Naive thymus-derived CD8-positive, alpha-beta T cell (primary cell): ENCODE measurements around the gene ZBP1. TPM values are rescaled to one million over a fixed set of nuclear protein-coding genes. Genes with fewer than 3 reads are reported as not detected.

Source experiments
- ATAC-seq, 2 donors: fragments of 150-1000 bp; cut with Tn5 transposase in 1 of 2; sonication (Bioruptor Pico), chemical (Tn5 transposase) in 1 of 2; 1 replicate in 1 of 2; 2 replicates in 1 of 2; pipeline ENCODE4 v1.10.0; 2021; ENCODE audit warnings: mild to moderate bottlenecking in 2 of 2, moderate library complexity in 2 of 2
- POLR2A ChIA-PET: fragments of 350-600 bp; sonication (Branson Sonifier 250); formaldehyde crosslinking; loops from one replicate; lab custom pipeline; 2021; ENCODE audit warnings: antibody characterized with exemption; lab: Charles Lee
- DNase-seq, 10 donors: peaks; one replicate each; pipeline versions ENCODE4 v3.0.0 to v3.0.0-alpha.2; 2020 to 2022
- H3K27ac Mint-ChIP-seq, 10 donors: one replicate each; pipeline ENCODE4 v1.8.0; 2020 to 2022; ENCODE audit warnings: mild to moderate bottlenecking in 10 of 10, mixed read lengths in 10 of 10, moderate library complexity in 4 of 10, inconsistent platforms in 1 of 10
- H3K27me3 Mint-ChIP-seq, 5 donors: one replicate each; pipeline ENCODE4 v1.8.0; 2021 to 2022; ENCODE audit warnings: mixed read lengths in 5 of 5
- H3K36me3 Mint-ChIP-seq, 3 donors: one replicate each; pipeline ENCODE4 v1.8.0; 2020 to 2022; ENCODE audit warnings: mixed read lengths in 3 of 3, mild to moderate bottlenecking in 2 of 3, inconsistent platforms in 1 of 3
- H3K4me1 Mint-ChIP-seq, 4 donors: one replicate each; pipeline ENCODE4 v1.8.0; 2021 to 2022; ENCODE audit warnings: mixed read lengths in 4 of 4
- H3K4me3 Mint-ChIP-seq, 10 donors: one replicate each; pipeline ENCODE4 v1.8.0; 2020 to 2022; ENCODE audit warnings: mild to moderate bottlenecking in 10 of 10, mixed read lengths in 10 of 10, moderate library complexity in 6 of 10, inconsistent platforms in 1 of 10
- H3K9me3 Mint-ChIP-seq, 9 donors: one replicate each; pipeline ENCODE4 v1.8.0; 2020 to 2022; ENCODE audit warnings: mixed read lengths in 9 of 9, mild to moderate bottlenecking in 3 of 9, inconsistent platforms in 1 of 9, moderate library complexity in 1 of 9
- polyA plus RNA-seq, 3 donors: library from polyadenylated mRNA; unstranded; fragments of 300-500 nt; fragmentation: Illumina TruSeq; gene quantifications; one replicate each; pipeline ENCODE4 v1.2.3, GENCODE V29; 2021
- total RNA-seq, 8 experiments: library from RNA in 2 of 8; stranded (reverse) in 2 of 8; gene quantifications; one replicate each; pipeline ENCODE4 v1.2.3 and lab custom pipeline; 2021 to 2026

Gene ZBP1
- total and polyA plus RNA-seq, 5 experiments from 2014 or later = 6.2 to 10.9 (median 10.2) TPM

DNA sequence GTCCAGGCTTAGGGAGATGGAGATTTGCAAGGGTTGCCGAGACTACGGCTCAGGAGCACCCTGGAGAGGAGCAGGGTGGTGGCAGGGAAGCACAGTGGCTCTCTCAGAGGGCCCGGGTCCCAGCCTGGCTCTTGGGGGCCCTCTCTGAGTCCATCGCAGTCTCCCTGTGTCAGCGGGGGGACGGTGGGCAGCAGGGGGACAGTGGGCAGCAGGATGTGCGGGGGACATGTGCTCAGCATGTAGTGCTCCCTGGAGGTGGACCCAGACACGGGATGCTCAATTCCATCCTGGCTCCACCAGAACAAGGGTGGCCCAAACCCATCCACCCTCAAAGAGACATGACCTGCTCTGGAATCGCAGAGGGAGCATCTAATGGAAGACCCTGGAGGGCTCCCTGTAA lies 43.0 kb upstream of the ZBP1 start:
- no peaks in the 10 kb centered on the region for H3K36me3 Mint-ChIP-seq
- POLR2A ChIA-PET = no interaction called here
- ATAC-seq (no peak), DNase-seq (no peak)
- no peak overlapping the region for H3K4me3 Mint-ChIP-seq
- H3K27me3 Mint-ChIP-seq = no peaks in the 10 kb centered on the region
- peaks cover 14 to 39% (median 22%) of the 10 kb centered on the region in 4 donors for H3K4me1 Mint-ChIP-seq
- no peaks in the 10 kb centered on the region for H3K9me3 Mint-ChIP-seq
- H3K27ac Mint-ChIP-seq = peak overlapping the region in 3 of 10 donors; percentile 42 to 84 (median 52)

- Mint-ChIP-seq H3K27ac (peak overlapping the region in 2 of 10 donors; percentile 42 to 52), H3K27me3 (no peaks in the 10 kb centered on the region), H3K4me1 (peaks cover 15 to 39% (median 23%) of the 10 kb centered on the region in 4 donors), H3K4me3 (no peak overlapping the region), H3K36me3 (no peaks in the 10 kb centered on the region), H3K9me3 (no peaks in the 10 kb centered on the region)
- DNase-seq (no peak), ATAC-seq (no peak)
- POLR2A ChIA-PET = no interaction called here
These were observed 42.4 kb upstream of the ZBP1 start for GRCh38 chr20:57662456-57663240.

- no peak overlapping the region for H3K4me3 Mint-ChIP-seq
- H3K27ac Mint-ChIP-seq = peak overlapping the region in 1 of 10 donors; percentile 52
- no peaks in the 10 kb centered on the region for H3K27me3 Mint-ChIP-seq
- DNase-seq (no peak), ATAC-seq (no peak)
- H3K9me3 Mint-ChIP-seq = no peaks in the 10 kb centered on the region
- POLR2A ChIA-PET = interaction anchor here (0.6 kb wide), 1 partner anchor 47 kb away, joined by 4 read pairs; no protein-coding TSS in a partner anchor
- peaks cover 16 to 44% (median 30%) of the 10 kb centered on the region in 4 donors for H3K4me1 Mint-ChIP-seq
- no peaks in the 10 kb centered on the region for H3K36me3 Mint-ChIP-seq
These were observed 41.7 kb upstream of the ZBP1 start for GRCh38 chr20:57661746-57662455.

GRCh38 chr20:57660922-57661745 lies 40.9 kb upstream of the ZBP1 start:
- Mint-ChIP-seq H3K4me3 (peak overlapping the region in 1 of 10 donors; percentile 5), H3K9me3 (no peaks in the 10 kb centered on the region), H3K36me3 (no peaks in the 10 kb centered on the region), H3K27ac (peak overlapping the region in 3 of 10 donors; percentile 22 to 64 (median 56)), H3K4me1 (peaks cover 18 to 51% (median 31%) of the 10 kb centered on the region in 4 donors), H3K27me3 (no peaks in the 10 kb centered on the region)
- ATAC-seq (no peak), DNase-seq (peak in 1 of 10 donors; percentile 13)
- POLR2A ChIA-PET = interaction anchor here (0.6 kb wide), 1 partner anchor 46 kb away, joined by 4 read pairs; no protein-coding TSS in a partner anchor

- DNase-seq (no peak), ATAC-seq (no peak)
- Mint-ChIP-seq H3K27me3 (no peaks in the 10 kb centered on the region), H3K4me1 (peaks cover 18 to 56% (median 32%) of the 10 kb centered on the region in 4 donors), H3K36me3 (no peaks in the 10 kb centered on the region), H3K27ac (peak overlapping the region in 7 of 10 donors; percentile 34 to 74 (median 56)), H3K4me3 (peak overlapping the region in 2 of 10 donors; percentile 2 to 10), H3K9me3 (no peaks in the 10 kb centered on the region)
- POLR2A ChIA-PET = interaction anchor here (2.0 kb wide), 1 partner anchor 31 kb away, joined by 6 read pairs; no protein-coding TSS in a partner anchor
These were observed 40.1 kb upstream of the ZBP1 start for GRCh38 chr20:57660181-57660921.

DNA sequence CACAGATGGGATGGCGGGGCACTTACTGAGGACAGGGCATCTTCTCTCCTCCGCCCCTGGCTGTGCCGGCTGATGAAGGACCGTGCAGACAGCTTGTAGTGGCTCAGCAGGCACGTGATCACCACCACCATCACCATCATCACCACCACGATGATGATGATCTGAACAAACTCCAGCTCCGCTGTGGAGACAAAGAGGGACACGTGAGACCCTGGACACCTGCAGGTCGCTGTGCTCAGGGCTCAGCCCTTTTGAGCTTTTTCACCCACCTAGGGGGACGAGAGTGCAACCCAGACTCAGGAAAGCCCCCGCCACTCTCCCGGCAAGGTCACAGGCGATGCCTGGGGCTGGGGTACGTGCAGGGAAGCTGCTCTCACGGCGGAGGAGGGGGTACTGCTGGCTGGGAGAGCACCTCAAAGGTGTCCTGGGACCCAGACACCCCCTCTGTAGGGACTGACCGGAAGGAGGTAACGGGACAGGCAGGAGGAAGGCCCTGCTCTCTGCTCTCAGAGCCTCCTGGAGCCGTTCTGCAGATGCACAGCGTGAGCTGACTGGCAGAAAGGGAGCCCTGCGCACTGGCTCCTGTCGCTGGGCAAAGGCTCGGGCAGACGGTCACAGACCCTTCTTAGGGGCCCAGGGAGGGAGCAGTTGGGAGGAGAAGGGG lies 39.4 kb upstream of the ZBP1 start:
- no peak for ATAC-seq
- no peaks in the 10 kb centered on the region for H3K36me3 Mint-ChIP-seq
- POLR2A ChIA-PET = interaction anchor here (0.9 to 2.2 kb wide), 5 partner anchors 9 to 50 kb away, joined by 3 to 6 read pairs (median 6); partner anchors contain the start of gene PMEPA1
- H3K4me3 Mint-ChIP-seq = peak overlapping the region in 6 of 10 donors; percentile 28 to 76 (median 56)
- peak overlapping the region in 8 of 10 donors; percentile 35 to 94 (median 80) for H3K27ac Mint-ChIP-seq
- peak in 2 of 10 donors; percentile 15 to 31 for DNase-seq
- no peaks in the 10 kb centered on the region for H3K9me3 Mint-ChIP-seq
- no peaks in the 10 kb centered on the region for H3K27me3 Mint-ChIP-seq
- H3K4me1 Mint-ChIP-seq = peaks cover 24 to 63% (median 38%) of the 10 kb centered on the region in 4 donors

DNA sequence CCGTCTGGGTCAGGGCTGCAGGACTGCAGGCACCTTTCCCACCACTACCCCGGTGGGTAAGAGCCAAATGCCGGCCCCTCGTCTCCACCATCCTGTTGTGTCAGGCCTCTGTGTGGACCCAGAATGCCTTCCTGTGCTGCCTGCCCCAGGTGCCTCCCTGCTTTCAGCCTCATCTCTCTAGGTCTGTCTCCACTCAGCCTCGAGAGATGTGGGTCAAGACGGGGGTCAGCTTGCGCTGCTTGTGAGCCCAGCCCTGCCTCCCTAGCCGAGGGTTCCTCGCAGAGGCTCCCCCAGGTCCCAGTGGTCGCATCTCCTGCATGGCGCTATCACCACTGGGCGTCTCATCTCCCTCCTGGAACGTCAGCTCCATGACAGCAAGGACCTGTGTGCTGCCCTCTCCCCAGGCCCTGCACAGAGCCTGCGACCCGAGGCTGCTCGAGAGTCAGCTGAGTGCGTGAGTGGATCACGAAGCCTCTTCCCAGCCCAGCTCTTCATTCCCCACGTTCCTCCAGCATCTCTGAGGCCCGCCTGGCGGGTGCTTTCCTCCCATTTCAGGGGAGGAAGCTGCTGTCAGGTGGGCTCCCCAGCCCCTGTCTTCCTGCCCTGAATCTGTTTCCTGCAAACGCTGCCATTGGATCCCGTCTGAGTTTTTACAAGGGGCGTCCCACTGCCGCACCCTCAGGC lies 38.7 kb upstream of the ZBP1 start:
- POLR2A ChIA-PET = interaction anchor here (0.9 to 2.2 kb wide), 7 partner anchors 9 to 51 kb away, joined by 3 to 6 read pairs (median 5); partner anchors contain the start of gene PMEPA1
- H3K27ac Mint-ChIP-seq = peak overlapping the region; percentile 35 to 94 (median 76)
- H3K27me3 Mint-ChIP-seq = no peaks in the 10 kb centered on the region
- ATAC-seq = no peak
- DNase-seq = peak in 2 of 10 donors; percentile 16 to 61
- peak overlapping the region in 8 of 10 donors; percentile 26 to 84 (median 58) for H3K4me3 Mint-ChIP-seq
- no peaks in the 10 kb centered on the region for H3K36me3 Mint-ChIP-seq
- H3K4me1 Mint-ChIP-seq = peaks cover 29 to 70% (median 44%) of the 10 kb centered on the region in 4 donors
- no peaks in the 10 kb centered on the region for H3K9me3 Mint-ChIP-seq

- no peak for ATAC-seq
- peak overlapping the region; percentile 82 to 94 (median 92) for H3K27ac Mint-ChIP-seq
- peak overlapping the region; percentile 28 to 84 (median 77) for H3K4me3 Mint-ChIP-seq
- peak in 1 of 10 donors; percentile 16 for DNase-seq
- H3K4me1 Mint-ChIP-seq = peaks cover 29 to 70% (median 46%) of the 10 kb centered on the region in 4 donors
- H3K9me3 Mint-ChIP-seq = no peaks in the 10 kb centered on the region
- POLR2A ChIA-PET = interaction anchor here (0.6 to 2.2 kb wide), 7 partner anchors 10 to 1282 kb away, joined by 3 to 6 read pairs (median 5); partner anchors contain the start of gene PMEPA1
- H3K27me3 Mint-ChIP-seq = no peaks in the 10 kb centered on the region
- H3K36me3 Mint-ChIP-seq = no peaks in the 10 kb centered on the region
These were observed 38.2 kb upstream of the ZBP1 start for GRCh38 chr20:57658447-57658832.

DNA sequence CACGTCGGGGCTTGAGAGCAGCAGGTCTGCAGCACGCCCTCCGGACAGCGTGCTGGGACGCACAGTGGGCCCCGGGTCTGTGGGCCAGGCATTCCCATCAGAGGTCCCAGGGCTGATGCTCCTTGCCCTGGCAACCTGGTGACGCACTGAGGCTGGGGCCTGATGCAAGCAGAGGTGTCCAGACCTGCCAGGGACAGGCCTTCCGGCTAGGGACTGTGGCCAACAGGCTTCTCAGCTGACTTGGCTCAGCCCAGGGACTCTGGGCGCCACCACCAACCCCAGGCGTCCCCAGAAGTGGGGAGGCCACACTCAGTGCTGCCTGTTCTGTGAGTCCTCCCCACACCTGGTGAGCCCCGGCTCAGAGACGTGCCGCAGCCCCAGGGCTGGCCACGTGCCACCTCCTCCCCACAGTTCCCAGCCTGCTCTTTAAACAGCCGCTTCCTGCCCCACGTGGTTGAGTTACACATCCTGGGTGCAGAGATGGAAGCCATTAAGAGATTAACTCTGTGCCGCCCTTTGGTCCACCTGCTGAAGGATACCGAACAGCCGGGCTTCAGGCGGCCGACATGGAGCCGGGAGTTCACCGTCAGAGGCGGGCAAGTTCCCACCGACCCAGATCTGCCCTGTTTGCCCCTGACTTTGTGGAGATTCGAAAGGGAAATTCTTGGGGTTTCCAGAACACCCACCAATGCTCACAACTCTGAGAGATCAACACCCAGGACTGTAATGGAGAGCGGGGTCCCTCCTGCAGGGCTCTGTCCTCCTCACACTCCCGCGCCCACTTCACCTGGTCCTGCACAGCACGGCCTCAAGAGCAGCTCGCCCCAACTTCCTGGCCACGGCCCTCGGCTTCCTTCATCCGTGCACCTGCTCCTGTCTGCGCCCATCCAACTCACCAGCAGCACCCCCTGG lies 37.6 kb upstream of the ZBP1 start:
- peak; percentile 87 to 93 for ATAC-seq
- Mint-ChIP-seq H3K4me1 (peaks cover 29 to 63% (median 46%) of the 10 kb centered on the region in 4 donors), H3K36me3 (no peaks in the 10 kb centered on the region), H3K27ac (peak overlapping the region; percentile 82 to 94 (median 92)), H3K9me3 (no peaks in the 10 kb centered on the region), H3K4me3 (peak overlapping the region; percentile 28 to 84 (median 77)), H3K27me3 (no peaks in the 10 kb centered on the region)
- peak; percentile 34 to 87 (median 60) for DNase-seq
- POLR2A ChIA-PET = interaction anchor here (0.6 to 2.2 kb wide), 7 partner anchors 10 to 1283 kb away, joined by 3 to 7 read pairs (median 4); partner anchors contain the start of gene PMEPA1
